Right lobe of liver (tissue), 6 donors: ENCODE results near the gene COPS7B. TPM values are rescaled to one million over a fixed set of nuclear protein-coding genes. Genes with fewer than 3 reads are reported as not detected.

Experiments
- ATAC-seq, 4 donors: fragments of 200-7000 bp; cut with Tn5 transposase; one replicate each; pipeline ENCODE4 v1.9.1; 2020; ENCODE audit warnings: mild to moderate bottlenecking in 4 of 4, moderate library complexity in 4 of 4
- DNase-seq, 3 donors: peaks; one replicate each; pipeline ENCODE4 v3.0.0-alpha.2; 2020
- H3K27ac ChIP-seq, 3 donors: fragments of 200-600 bp; one replicate each; pipeline ENCODE4 v1.8.0; 2022
- H3K27me3 ChIP-seq, 2 donors: fragments of 200-600 bp; one replicate each; pipeline ENCODE4 v1.8.0; 2022
- H3K36me3 ChIP-seq, 4 donors: fragments of 200-600 bp; sonication (generic) in 1 of 4; one replicate each; pipeline versions ENCODE4 v1.5.1 to v1.8.0; 2017 to 2022; ENCODE audit warnings: control low read depth in 1 of 4
- H3K4me1 ChIP-seq, 4 donors: fragments of 200-600 bp; sonication (generic) in 1 of 4; one replicate each; pipeline versions ENCODE4 v1.5.1 to v1.8.0; 2017 to 2022; ENCODE audit warnings: control low read depth in 1 of 4
- H3K4me3 ChIP-seq, 3 donors: fragments of 200-600 bp; one replicate each; pipeline ENCODE4 v1.8.0; 2022
- H3K9me3 ChIP-seq, 4 donors: fragments of 200-600 bp; sonication (generic) in 1 of 4; one replicate each; pipeline versions ENCODE4 v1.5.1 to v1.8.0; 2017 to 2022; ENCODE audit warnings: control low read depth in 1 of 4
- POLR2A ChIP-seq: fragments of 450-650 bp; IDR thresholded peaks from one replicate; pipeline ENCODE4 v1.6.1; 2017; ENCODE audit warnings: antibody characterized with exemption, mild to moderate bottlenecking
- WGBS: methylation state at CpG from one replicate; pipeline ENCODE4 v1.1.6; 2018; ENCODE audit warnings: low coverage, low lambda C conversion rate; ENCODE audit not compliant: insufficient coverage; ENCODE audit errors: missing lambda C conversion rate; 5-methylcytosine and 5-hydroxymethylcytosine counted together
- intact Hi-C, 2 donors: fragments of 100-400 bp; cut with DNase I; formaldehyde crosslinking; loops; one replicate each; pipeline versions ENCODE4 v1.11.2 to v1.14.1; 2022
- total RNA-seq, 6 experiments: library from RNA; depleted of rRNA in 2 of 6; stranded (reverse); fragments of >200 nt in 2 of 6; fragmentation: NEBNext Ultra II Directional in 3 of 6; extraction: Animal tissue kit (Norgen Biotek cat#: 25700) in 3 of 6; gene quantifications; one replicate each; pipeline versions ENCODE4 v1.1.0 to v1.2.4, GENCODE V29; 2016 to 2023
- TF ChIP-seq, protein P1 (sequence below), 4 donors: fragments of 200-600 bp in 3 of 4; fragments of 450-650 bp in 1 of 4; IDR thresholded peaks; one replicate each; pipeline versions ENCODE4 v1.5.1 to v1.8.0; 2016 to 2022; ENCODE audit warnings: antibody characterized with exemption in 4 of 4, mild to moderate bottlenecking in 2 of 4
- donor health status: DM: no; HTN: yes; CAD: no.
- donor health status: DM: no; HTN: no; CAD: no.
- donor health status: DM: no; HTN: no; CAD: no.
- donor health status: DM: no; HTN: yes; CAD: no.
- donor health status: DM: no; HTN: yes; CAD: no.

COPS7B gene
- total RNA-seq, 6 experiments from 2014 or later, result 8.9 to 21.4 (median 12.7) TPM

DNA sequence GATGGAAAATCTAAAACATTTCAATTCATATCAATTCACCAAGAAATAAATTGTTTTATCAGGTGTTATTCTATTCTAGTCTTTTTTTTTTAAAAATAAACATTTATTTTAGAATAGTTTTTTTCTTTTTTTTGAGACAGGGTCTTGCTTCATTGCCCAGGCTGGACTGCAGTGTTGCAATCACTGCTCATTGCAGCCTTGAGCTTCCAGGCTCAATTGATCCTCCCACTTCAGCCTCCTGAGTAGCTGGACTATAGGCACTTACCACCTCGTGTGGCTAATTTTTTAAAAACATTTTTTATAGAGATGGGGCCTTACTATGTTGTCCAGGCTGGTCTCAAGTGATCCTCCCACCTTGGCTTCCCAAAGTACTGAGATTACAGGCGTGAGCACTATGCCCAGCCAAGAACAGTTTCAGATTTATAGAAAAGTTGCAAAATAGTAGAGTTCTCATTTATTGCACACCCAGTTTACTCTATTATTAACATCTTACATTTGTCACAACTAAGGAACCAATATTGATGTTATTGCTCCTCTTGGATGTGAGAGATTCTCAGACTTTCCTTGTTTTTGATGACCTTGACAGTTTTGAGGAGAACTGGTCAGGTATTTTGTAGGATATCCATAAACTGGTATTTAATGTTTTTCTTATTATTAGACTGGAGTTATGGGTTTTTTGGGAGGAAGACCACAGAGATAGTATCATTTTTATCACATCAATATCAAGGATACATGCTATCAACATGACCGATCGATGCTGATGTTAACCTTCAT, 35.0 kb upstream of the COPS7B start:
- Histone ChIP-seq H3K27me3 (no peaks in the 10 kb centered on the region), H3K36me3 (no peaks in the 10 kb centered on the region), H3K4me3 (no peak overlapping the region), H3K9me3 (no peaks in the 10 kb centered on the region), H3K27ac (no peak overlapping the region), H3K4me1 (peaks cover 0 to 10% (median 0%) of the 10 kb centered on the region in 4 donors)
- DNase-seq, result no peak
- 83% methylated on average over 4 of the region's 4 CpGs for WGBS
- TF ChIP-seq, protein P1, sequence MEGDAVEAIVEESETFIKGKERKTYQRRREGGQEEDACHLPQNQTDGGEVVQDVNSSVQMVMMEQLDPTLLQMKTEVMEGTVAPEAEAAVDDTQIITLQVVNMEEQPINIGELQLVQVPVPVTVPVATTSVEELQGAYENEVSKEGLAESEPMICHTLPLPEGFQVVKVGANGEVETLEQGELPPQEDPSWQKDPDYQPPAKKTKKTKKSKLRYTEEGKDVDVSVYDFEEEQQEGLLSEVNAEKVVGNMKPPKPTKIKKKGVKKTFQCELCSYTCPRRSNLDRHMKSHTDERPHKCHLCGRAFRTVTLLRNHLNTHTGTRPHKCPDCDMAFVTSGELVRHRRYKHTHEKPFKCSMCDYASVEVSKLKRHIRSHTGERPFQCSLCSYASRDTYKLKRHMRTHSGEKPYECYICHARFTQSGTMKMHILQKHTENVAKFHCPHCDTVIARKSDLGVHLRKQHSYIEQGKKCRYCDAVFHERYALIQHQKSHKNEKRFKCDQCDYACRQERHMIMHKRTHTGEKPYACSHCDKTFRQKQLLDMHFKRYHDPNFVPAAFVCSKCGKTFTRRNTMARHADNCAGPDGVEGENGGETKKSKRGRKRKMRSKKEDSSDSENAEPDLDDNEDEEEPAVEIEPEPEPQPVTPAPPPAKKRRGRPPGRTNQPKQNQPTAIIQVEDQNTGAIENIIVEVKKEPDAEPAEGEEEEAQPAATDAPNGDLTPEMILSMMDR (IDR thresholded peaks at IDR 0.05), result no peak
- no peak for TF ChIP-seq POLR2A
- intact Hi-C loops, result no loop called here
- ATAC-seq, result no peak

- no peak overlapping the region for H3K27ac ChIP-seq
- H3K27me3 ChIP-seq, result no peaks in the 10 kb centered on the region
- no peak for ATAC-seq
- WGBS, result 75% methylated on average over 2 of the region's 2 CpGs
- intact Hi-C loops, result no loop called here
- DNase-seq, result no peak
- no peaks in the 10 kb centered on the region for H3K9me3 ChIP-seq
- no peak for TF ChIP-seq POLR2A
- TF ChIP-seq, protein P1 (IDR thresholded peaks at IDR 0.05), result no peak
- peaks cover 0 to 10% (median 0%) of the 10 kb centered on the region in 4 donors for H3K4me1 ChIP-seq
- H3K4me3 ChIP-seq, result no peak overlapping the region
- H3K36me3 ChIP-seq, result no peaks in the 10 kb centered on the region
Observed at GRCh38 chr2:231752061-231752460, 34.2 kb upstream of the COPS7B start.

DNA sequence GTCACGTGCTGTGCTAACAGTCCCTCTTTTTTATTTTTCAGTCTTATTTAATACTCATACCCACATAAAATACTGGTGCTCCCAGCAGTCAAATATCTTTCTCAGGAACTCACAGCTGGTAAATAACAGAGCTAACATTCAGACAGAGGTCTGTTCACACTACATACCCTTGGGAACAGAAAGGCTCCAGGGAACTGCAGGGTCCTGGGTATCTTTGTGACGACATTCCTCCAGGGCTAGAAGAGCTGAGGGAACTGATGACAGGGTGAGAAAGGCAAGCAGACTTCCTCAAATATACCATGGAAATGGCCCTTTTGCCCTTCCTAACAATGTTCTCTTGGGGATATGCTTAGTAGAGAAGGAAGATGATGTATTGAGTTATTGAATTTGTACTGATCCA, 24.5 kb upstream of the COPS7B start:
- Histone ChIP-seq H3K9me3 (no peaks in the 10 kb centered on the region), H3K4me3 (no peak overlapping the region), H3K27me3 (no peaks in the 10 kb centered on the region), H3K4me1 (no peaks in the 10 kb centered on the region), H3K27ac (no peak overlapping the region), H3K36me3 (no peaks in the 10 kb centered on the region)
- 93% methylated on average over 2 of the region's 2 CpGs for WGBS
- no peak for TF ChIP-seq POLR2A
- TF ChIP-seq, protein P1 (IDR thresholded peaks at IDR 0.05), result no peak
- intact Hi-C loops, result no loop called here
- no peak for ATAC-seq
- DNase-seq, result no peak

GRCh38 chr2:231764124-231764523, 22.1 kb upstream of the COPS7B start:
- TF ChIP-seq POLR2A, result no peak
- TF ChIP-seq, protein P1 (IDR thresholded peaks at IDR 0.05), result no peak
- DNase-seq (no peak), ATAC-seq (no peak)
- no peak overlapping the region for H3K4me3 ChIP-seq
- H3K36me3 ChIP-seq, result no peaks in the 10 kb centered on the region
- no peaks in the 10 kb centered on the region for H3K9me3 ChIP-seq
- intact Hi-C loops, result no loop called here
- H3K4me1 ChIP-seq, result no peaks in the 10 kb centered on the region
- H3K27me3 ChIP-seq, result no peaks in the 10 kb centered on the region
- H3K27ac ChIP-seq, result no peak overlapping the region
